Epithelial cell of umbilical artery (primary cell): ENCODE measurements around the gene CAND1. TPM values are rescaled to one million over a fixed set of nuclear protein-coding genes. Genes with fewer than 3 reads are reported as not detected.

Source experiments
- total RNA-seq: library from RNA; depleted of rRNA; stranded (reverse); fragments of >200 nt; gene quantifications from 2 replicates; pipeline ENCODE4 v1.2.3, GENCODE V29; 2014

CAND1 gene
- 107 and 120 TPM in 2 replicates for total RNA-seq

GRCh38 chr12:67268896-67269632, at the start of gene CAND1:
Gene CAND1, plus strand, starts transcription at chr12:67269358. Its CDS starts 360 bp downstream, at chr12:67269718.

